Stimulated activated CD8-positive, alpha-beta memory T cell treated with anti-CD3 and anti-CD28 coated beads, Interleukin-7, amount 100 ng/mL, for 48 hours (primary cell): ENCODE results near the gene CCDC167.
"Not testable (repeated sequence)": the region's sequence is repeated elsewhere in the genome, so short reads cannot be mapped to it uniquely, and the experiment has no call there.

ENCODE experiments used
- DNase-seq, 2 donors: peaks; one replicate each; pipeline ENCODE4 v3.0.0-alpha.2; 2020; ENCODE audit warnings: low read depth in 1 of 2; ENCODE audit errors: extremely low read depth in 1 of 2

Gene CCDC167

DNA sequence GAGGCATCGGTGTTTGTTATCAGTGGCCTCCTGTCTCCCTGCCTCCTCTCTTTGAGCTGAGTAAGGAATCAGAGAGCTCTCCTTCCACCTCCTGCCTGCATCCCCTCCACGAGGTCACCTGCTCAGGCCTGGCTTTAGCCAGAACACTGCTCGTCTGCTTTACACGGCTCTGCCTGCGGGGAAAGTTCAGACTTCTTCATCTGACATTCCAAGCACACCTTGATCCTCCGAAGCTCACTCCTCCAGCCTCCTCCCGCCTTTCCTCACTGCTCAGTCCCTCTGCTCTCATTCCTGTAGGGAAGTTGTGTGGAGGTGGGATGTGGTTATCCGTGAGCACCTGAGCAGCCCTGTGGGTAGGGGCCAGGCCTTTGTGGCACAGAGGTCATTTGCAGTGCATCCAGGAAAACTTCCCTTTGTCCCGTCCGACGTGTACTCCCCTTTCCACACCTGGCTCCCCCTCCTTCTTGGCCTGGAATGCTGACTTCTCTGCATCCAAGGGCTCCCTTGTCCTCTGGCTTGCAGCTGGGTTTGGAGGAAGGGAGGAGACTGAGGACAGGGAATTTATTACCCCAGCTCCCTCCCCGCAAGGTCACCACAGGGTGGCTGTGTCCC, 12.8 kb upstream of the CCDC167 start:
- DNase-seq = no peak

DNA sequence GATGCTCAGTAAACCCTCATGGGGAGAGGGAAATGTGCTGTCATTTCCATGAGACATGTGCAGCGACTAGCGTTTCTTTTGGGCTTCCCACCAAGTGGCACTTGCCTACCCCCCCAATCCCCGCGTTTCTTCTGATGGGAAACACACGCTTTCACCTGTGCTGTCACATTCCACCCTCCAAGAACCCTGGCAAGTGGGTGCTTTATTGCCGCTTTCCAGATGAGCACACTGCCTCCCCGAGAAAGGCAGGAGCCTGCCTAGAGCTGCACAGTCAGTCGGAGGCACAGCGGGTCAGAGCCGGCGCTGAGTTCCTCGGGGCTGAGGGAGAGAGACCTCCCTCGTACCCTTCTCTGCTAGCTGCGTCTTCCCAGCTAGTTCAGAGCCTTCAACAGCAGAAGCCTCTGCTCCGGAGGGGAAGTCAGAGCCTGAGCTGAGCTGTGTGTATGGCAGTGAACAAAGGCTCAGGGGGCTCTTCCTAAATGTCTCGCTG, 12.3 kb upstream of the CCDC167 start:
- no peak for DNase-seq

DNA sequence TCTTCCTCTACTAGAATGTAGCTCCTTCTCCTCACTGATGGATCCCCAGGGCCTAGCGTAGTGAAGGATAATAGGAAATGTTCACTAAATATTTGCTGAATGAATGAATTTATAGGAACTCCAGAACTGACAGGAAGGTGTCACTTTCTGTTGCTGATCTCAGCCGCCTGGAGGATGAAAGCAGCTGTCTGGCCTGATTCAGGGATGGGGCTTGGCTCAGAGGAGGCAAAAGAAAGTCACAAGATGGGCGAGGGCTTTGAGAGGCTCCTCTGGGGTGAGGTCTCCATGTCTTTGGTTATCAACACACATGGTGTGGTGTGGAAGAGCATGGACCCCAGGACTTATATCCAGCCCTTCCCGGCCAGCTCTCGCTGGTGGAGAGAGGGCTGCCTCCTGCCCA, 11.5 kb upstream of the CCDC167 start:
- no peak for DNase-seq

DNA sequence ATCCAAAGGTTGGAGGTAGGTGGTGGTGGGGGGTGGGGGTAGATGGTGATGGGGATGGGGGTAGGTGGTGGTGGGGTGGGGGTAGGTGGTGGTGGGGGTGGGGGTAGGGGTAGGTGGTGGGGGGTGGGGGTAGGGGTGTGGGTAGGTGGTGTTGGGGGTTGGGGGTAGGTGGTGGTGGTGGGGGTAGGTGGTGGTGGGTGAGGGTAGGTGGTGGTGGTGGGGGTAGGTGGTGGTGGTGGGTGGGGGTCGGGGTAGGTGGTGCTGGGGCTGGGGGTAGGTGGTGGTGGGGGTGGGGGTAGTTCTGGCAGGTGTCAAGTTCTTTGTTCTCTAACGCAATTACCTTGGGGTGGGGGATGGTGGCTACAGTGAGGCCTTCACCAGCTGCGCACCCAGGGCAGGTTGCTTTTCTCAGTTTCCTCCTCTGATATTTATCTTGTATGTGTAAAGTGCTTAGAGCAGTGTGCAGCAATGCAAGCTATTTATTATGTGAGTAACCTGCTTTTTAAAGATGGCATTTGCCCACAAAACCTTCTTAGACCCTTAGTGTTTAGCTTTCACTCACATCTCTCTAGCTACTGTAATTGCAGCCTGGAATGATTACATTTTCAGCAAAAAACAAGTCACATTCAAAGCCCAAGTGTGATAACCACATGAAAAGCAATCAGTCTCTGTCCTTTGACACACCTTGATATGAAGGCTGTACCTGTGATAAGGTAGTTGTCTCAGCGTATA, 8.2 kb upstream of the CCDC167 start:
- no peak for DNase-seq

DNA sequence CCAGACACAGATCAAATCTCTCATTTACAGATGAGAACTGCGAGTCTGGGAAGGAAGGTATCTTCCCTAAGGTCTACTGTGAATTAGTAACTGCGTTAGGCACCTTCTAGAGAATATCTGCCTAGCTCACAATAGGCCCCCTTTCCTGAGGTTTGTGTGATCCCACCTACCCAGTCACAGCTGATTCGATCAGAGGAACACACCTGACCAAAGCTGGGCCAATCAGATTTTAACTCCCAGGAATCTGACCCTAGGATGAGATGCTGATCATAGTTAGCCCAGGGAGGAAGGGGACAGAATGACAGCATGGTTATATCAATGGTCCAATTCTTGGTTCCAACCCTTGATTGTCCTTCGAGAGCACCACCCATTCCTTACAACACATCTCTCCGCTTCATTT, 7.4 kb upstream of the CCDC167 start:
- no peak for DNase-seq

DNA sequence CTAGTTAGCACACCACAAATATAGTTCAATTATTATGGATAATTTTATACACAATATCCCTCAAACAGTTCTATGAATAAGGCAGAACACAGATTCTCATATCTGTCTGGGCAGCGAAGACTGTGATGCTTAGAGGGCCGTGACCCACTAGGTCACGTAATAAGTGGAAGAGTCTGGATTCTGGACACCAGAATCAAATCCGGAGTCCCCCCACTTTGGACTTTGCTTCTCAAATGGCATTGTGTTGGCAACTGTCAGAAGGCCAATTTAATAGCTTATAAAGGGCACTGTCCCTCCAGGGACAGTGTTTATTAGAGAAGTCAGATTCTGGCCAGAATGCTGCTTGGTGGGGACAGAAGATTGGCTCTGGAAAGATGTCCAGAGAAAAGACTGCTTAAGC, 6.8 kb upstream of the CCDC167 start:
- no peak for DNase-seq

DNA sequence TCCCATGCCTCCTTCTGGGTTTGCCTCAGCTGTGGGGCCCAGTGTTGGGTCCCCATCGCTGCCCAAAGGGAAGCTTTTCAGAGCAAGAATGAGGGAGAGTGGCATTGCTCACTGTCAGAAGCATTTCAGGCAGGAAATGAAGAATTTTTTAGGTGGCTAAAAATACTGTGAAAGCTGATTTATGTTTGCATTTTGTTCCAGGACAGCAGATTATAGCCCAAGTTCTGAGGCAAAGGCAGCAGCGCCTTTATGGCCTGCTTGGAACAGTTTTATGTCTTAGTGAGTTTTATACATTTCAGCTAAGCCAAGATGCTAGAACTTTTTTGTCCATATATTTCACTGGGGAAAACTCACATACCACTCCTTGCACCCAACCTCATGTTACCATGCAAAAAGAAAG, 4.3 kb upstream of the CCDC167 start:
- DNase-seq = no peak

DNA sequence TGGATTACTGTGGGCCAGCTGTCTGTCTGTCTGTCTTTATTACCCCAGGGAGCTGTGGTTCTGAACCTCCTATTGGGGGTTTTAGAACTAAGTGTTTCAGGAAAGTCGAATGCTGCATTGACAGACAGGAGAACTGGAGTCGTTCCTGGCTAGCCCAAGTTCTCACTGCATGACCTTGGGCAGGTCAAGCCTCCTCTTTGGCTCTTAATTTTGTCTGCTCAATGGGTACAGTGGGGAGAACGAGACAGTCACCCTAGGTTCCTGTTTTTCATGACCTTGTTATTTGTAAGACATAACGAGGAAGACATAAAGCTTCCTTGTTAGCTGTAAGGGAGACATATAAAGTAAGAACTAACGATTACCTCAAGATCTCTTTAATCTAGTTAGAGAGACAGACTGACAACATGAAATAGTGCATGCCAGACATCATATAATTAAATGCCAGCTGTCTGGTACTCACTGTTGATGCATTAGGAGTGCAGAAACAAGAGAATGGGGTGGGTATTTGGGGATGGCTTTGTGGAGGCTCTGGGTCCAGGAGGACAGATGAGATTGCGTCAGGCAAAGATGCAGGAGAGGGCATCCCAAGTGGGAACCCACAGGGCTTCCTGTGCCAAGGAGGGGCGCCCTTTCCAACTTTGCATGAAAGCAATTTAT, 3.7 kb upstream of the CCDC167 start:
- DNase-seq = no peak

DNA sequence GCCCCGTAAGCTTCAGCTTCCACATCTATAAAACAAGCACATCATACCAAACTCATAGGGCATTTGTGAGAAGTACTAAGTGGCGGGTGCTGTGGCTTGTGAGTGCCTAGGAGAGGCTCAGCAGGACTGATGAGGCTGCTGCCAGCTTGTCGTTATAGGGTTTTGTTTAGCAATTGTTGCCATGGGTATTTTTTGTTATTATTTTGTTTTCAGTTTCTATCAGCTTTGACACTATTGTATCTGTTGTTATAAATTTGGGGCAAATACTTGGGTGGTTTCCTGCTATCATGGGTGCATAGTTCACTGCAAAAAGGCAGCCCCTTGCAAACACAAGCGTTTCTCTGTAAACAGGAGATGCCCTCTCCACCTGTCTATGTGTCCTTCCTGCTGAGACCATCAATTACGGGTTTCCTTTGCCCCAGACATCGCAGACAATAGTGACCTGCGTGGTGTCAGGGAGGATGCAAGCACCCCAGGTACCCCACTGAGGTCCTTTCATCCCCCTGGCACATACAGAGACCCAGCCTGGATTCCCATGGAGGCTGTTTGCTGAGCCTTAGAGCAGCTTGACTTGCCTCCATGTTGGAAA, 3.1 kb upstream of the CCDC167 start:
- DNase-seq = no peak

DNA sequence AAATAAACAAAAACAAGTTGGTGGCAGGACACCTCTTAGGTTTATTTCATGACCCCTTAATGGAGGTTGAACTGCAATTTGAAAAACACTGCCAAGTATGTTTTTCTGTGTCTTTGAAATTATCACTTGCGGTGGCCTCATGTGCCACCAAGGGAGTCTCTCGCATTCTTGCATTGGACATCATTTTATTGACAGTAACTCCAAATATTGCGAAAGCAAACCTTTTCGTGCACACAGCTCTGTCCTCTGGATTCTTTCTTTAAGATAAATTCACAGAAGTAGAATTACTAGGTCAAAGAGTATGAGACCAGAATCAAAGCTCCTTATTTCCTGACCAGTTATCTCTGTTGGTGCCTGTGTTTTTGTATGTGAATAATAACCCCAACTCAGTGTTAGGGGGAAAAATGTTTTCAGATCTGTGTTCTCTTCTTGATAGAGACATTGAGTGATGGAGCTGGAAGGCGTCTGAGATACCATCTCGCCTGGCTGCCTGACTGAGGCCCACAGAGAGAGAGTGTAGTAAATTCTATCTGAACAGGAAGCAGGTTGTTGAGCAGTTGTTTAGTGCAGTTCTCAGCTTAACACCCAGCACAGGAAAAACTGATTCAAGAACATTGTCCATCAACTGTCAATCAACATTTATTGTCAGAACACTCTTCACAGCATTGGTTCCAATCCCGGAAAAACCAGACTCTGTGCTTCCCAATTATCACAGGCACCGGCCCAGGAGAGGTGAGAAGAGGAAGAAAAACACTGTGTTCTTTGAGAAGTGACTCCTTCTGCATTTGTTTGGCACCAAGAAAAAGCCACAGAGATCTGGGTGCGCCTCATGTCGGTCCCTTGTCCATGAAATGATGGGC, 2.2 kb upstream of the CCDC167 start:
- no peak for DNase-seq

DNA sequence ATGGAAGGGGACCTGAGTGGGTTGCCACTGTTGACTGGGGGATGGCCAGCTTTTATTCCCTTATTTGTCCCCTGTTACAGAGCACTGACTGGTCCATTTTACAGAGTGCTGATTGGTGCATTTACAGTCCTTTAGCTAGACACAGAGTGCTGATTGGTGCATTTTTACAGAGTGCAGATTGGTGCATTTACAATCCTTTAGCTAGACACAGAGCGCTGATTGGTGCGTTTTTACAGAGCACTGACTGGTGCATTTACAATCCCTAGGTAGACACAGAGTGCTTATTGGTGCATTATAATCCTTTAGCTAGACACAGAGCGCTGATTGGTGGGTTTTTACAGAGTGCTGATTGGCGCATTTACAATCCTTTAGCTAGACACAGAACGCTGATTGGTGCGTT, 1.2 kb upstream of the CCDC167 start:
- DNase-seq = not testable (repeated sequence)

DNA sequence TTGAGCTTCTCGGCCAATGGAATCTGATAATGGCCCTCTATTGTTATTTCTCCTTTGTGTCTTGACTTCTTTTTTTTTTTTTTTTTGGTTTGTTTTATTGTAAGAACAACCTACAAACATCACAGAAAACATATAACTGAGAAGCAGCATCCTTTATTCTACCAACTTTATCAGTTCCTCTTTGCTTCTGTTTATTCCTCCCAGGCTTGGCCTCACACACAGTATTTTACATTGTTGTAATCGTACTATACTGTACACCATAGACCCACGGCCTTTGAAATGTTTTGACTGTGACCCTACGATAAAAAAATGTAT, 558 bp upstream of the CCDC167 start:
- no peak for DNase-seq

DNA sequence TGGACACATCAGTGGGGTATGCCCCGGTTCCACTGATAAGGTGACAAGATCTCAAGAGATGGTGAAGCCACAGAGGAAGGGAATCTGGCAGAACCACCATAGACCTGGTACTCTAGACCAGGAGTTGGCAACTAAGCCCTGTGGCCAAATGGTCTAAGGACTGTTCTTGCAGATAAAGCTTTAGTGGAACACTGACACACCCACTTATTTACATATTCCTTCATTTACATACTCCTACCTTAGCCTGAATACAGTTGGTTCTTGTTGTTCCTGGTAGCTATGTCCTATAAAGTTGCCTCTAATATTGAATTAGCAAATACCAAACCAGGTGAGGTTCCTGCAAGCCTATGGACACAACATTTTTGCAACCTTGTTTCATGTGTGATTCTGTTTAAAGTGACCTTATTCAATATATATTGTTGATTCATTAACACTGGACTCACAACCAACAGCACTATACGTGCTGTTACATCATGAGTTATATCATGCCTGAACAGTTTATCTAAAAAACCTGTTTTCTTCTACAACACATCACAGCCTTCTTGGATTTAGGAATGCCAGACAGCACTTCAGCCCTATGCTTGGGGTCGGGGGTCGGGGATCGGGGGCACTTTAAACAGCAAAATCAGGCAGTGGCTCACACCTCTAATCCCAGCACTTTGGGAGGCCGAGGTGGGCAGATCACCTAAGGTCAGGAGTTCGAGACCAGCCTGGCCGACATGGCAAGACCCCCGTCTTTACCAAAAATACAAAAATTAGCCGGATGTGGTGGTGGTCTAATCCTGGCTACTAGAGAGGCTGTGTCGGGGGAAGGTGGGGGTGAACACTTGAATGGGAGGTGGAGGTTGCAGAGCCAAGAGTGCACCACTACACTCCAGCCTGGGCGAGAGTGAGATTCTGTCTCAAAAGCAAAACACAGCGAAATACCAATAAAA, 2.5 kb downstream of the CCDC167 start:
- no peak for DNase-seq

DNA sequence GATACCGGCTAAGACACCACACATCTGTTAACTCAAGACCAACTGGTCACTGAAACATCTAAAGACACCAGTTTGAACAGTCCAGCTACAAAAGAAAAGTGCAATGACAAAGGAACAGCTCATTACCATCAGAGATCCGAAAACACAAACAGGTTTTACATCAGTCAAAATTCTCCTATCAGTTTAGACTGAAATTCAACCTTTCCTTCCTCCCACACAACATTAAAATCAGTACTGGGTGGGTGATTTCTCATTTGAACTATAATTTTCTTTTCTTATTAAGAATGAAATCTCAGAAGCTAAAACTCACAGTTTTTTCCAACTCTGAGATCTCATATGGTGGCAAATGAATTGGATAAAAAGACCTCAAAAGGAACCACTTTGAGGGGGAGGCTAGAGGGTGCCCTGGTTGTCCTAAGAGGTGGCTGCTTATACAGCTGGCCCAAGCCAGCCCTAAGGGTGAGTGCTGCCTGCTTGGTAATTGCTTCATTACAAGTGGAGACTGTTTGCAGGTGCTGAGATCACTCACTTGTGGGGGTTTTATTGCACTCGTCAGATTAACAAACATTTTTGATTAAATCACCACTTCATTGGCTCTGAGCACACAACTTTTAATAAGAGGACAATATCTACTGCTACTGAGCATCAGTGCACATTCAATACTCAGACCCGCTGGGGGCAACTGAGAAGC, 4.3 kb downstream of the CCDC167 start:
- DNase-seq = no peak

DNA sequence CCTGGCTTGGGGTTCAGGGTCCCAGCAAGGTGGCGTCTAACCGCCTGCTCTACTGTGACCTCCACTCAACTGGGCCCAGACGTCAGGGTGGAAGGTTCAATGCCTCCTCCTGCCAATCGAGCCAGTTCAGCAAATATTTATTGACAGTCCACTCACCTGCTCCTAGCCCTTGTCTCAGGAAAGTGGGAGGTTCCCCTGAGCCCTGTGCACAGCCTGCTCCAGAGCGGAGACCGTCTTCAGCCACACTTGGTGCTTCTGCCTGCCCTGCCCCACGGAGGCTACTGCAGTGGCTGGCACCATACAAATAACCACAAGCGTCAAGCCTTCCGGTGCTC, 6.1 kb downstream of the CCDC167 start:
- DNase-seq = no peak

DNA sequence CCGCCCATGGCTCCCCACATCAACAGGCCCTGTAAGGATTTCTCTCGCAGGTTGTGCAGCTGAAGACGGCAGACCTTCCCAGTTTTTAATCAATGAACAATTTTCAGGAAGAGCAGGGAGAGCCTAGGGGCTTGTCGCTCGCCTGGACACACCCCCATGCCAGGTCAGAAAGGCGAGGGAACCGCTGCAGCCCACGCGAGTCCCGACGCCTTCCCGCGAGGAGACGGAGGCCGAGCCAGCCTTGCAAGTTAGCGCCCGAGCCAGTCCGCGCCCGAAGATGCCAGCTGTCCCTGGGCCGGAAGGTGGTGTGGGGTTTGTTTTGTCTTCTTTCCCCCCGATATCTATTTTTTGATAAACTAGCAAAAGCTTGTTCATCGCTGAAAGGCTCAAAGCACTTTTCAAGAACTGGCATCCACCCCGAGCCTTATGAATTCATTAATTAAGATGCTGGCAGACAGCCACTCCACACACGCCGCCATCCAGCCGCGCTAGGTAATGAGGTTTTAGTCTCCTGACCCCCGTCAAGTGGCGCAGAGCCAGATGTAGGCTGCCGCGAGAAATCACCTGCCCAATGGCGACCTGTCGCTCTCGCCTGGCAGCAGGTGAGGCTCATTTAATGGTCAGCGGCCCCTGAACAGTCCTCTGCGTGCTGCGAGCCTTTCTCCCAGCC, 6.6 kb downstream of the CCDC167 start:
- no peak for DNase-seq

DNA sequence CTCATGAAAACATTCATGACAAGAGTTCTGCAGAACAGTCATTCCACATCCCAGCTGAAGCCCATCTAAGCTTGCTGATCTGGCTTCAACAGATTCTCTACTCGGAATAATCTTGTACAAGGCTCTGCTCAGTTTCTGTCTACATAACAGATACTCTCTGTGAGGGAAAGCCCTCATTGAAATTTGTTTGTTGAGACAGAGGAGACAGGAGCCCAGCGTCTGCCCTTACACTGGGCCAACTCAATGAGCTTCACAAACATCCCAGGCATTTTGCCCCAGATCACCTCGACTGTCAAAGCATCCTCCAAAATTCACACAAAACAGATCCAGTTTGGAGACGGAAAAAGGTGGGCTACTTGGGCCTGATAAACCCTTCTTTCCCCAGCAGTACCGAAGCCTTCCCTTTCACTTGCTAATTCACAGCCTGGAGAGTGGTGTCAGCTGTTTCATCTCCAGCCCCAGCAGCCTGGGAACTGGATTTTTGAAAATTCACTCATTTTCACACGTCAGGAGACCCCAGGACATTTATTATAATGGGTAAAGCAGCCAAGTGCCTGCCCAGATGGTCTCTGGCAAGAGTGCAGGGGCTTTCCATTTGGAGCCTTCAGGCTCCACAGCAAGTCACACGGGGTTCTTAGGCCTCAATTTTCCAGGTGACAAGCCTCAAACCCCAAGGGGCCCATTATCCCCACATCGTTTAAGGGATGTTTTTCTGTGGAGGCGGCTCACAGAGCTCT, 7.3 kb downstream of the CCDC167 start:
- DNase-seq = no peak

DNA sequence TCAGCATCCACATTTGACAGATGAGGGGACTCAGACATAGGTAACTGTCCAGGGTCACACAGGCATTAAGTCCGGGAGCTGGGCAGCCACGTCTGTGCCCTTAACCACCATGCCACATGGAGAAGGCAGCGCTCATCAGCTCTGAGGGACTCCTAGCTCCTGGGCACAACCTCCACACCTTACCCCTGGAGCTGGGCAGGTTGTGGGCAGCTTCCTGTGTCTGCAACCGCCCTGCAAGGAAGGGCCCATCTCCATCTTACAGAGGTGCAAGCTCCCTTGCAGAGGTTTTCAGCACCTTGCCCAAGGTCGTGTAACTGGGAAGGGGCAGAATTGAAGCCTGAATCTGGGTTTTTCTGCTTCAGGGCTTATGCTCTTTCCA, 7.9 kb downstream of the CCDC167 start:
- no peak for DNase-seq
